ENCODE data around the gene FBLN5. TPM values are rescaled to one million over a fixed set of nuclear protein-coding genes. Genes with fewer than 3 reads are reported as not detected.

FBLN5 gene
- total and polyA plus RNA-seq, 9 of the 15 experiments (the other 6 are each of a cell fraction or from before 2014, with no cell fraction given) = 0.11 to 0.22 TPM; not detected in 7

DNA sequence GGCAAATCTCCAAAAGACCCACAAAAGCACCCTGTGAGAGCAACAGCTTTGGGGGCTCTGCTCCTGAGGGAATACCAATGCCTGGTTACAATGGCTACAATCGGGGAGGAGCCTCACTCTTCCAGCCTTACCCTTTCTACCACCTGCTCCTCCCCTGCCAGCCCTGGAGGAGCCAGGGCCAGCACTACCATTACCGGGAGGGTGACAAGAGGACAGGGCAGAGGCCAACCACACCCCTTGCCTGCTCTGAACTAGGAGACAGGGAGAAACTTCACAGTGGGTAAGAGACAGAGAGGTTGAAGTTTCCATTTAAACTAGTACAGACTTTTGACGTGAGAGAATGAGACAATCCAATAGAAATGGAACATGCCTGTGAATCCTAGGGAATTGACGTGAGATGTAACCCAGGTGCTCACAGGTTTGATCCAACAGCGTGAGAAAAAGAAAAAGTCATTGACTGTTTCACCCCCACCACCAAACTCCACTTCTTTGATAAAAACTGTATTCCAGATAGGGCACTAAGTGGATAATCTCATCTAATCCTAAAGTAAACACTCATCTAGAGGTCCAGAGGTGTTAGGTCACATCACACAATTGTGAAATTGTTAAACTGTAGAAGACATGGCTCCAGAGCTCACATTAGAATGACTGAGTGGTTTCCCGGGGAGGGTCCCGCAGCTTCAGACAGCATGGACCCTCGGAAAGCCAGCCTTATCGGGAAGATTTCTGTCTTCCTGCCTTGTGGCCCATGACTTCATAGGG lies 71.8 kb downstream of the FBLN5 start:
- ATAC-seq (no peak), DNase-seq (ENCODE audit: extremely low read depth in 1 of 4, low spot score in 3 of 4) (no peak)
- BruUV-seq (replicated peaks) = no TSS peak

More for the DNA sequence above, 71.8 kb downstream of the FBLN5 start:
- POLR2A ChIA-PET = no interaction called here
- Histone ChIP-seq H3K4me1 (replicated peaks in 1 of 2; ENCODE audit: control insufficient read depth in 2 of 2, insufficient read depth in 2 of 2, low read length in 2 of 2) (no peaks in the 10 kb centered on the region; a peak in 1 of 5 replicates), H3K79me2 (ENCODE audit: control insufficient read depth, insufficient read depth, low read length) (no peaks in the 10 kb centered on the region), H4K20me1 (replicated peaks; ENCODE audit: control insufficient read depth, insufficient read depth, low read length) (no peaks in the 10 kb centered on the region; the same call in 1 of the 2 replicates), H3K9me1 (ENCODE audit: control insufficient read depth, insufficient read depth, low read length) (no peaks in the 10 kb centered on the region), H3K36me3 (ENCODE audit: control insufficient read depth, insufficient read depth, low read length) (no peaks in the 10 kb centered on the region), H3K9ac (ENCODE audit: insufficient read depth in 1 of 2, low read depth in 2 of 2, low read length in 2 of 2) (no peak overlapping the region), H3K27me3 (ENCODE audit: control insufficient read depth in 2 of 2, insufficient read depth in 2 of 2, low read length in 2 of 2) (peaks cover 0 to 36% of the 10 kb centered on the region in 2 experiments; a peak in 2 of 5 replicates), H2AFZ (ENCODE audit: low read depth, low read length) (no peak overlapping the region), H3K4me3 (no peak overlapping the region), H3K9me3 (replicated peaks; ENCODE audit: control insufficient read depth, insufficient read depth, low read depth, low read length) (no peaks in the 10 kb centered on the region), H3K27ac (ENCODE audit: extremely low read depth, low read depth, low read length) (no peak overlapping the region), H3K4me2 (ENCODE audit: insufficient read depth, low read length) (no peak overlapping the region)
- TF ChIP-seq RAD21 (CRISPR knock-in tag; conservative IDR thresholded peaks at IDR 0.05 in 1 of 2, IDR thresholded peaks at IDR 0.05 in 1 of 2) (no peak), FOXA3 (CRISPR knock-in tag; conservative IDR thresholded peaks at IDR 0.05 in 1 of 2, IDR thresholded peaks at IDR 0.05 in 1 of 2) (peak in 1 of 2 experiments; percentile 62; a peak in 3 of 4 replicates), ZNF212 (CRISPR knock-in tag; IDR thresholded peaks at IDR 0.05) (no peak), HDAC1 (IDR thresholded peaks at IDR 0.05) (no peak)
- intact Hi-C loops (cut with micrococcal nuclease) = no loop called here
- FAIRE-seq = no peak
- in situ Hi-C loops (cut with MboI) = no loop called here
- CTCF ChIA-PET (ENCODE audit: low intra/inter-chr PET ratio) = no interaction called here
- WGBS (ENCODE audit: insufficient coverage, low coverage, missing lambda C conversion rate) = 3% methylated on average over 8 of the region's 9 CpGs

Data from K562 (cell line).